ENCODE data around the gene MLLT3.

Gene MLLT3

GRCh38 chr9:20405616-20406015 lies 216.7 kb downstream of the MLLT3 start:
- DNase-seq, result no peak

- DNase-seq, result no peak
Measured at GRCh38 chr9:20405078-20405477, 217.2 kb downstream of the MLLT3 start.

GRCh38 chr9:20404192-20404813 lies 218.0 kb downstream of the MLLT3 start:
- DNase-seq, result no peak

GRCh38 chr9:20403346-20403745 lies 219.0 kb downstream of the MLLT3 start:
- DNase-seq, result no peak

- no peak for DNase-seq
Measured at GRCh38 chr9:20402273-20402875, 219.9 kb downstream of the MLLT3 start.

DNA sequence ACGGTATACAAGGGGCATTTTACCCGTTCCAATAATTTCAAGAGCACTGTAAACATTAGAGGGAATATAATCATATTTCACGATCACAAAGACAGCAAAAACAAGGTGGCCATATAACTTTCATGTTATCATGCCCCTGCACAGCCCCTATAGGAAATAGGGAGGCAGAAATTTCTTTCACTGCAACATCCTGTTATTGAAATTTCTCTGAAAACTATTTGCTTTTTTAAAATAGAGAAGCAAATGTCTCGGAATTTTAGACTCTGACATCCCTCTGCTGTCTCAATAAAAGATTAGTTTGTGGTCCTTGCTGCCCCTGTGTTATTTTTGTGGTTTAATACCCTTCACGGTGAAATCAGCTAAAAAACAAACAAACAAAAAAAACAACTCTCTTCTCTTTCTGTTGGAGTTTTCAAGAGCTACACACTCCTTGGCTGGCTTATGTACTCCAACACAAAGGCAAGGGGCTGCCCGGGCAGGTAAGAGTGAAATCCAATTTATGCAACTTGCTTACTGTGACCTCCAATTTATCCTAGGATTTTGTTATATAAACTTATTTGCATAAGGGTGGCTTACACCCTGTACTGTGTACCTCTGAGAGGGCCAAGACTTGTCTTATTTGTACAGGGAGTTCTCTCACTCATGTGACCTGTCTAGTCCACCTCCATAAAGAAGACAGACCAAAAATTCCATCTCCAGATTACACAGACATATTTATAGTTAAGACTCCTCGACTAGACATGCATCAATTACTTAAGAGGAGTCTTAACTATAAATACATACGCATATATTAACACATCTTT lies 223.6 kb downstream of the MLLT3 start:
- no peak for DNase-seq

DNA sequence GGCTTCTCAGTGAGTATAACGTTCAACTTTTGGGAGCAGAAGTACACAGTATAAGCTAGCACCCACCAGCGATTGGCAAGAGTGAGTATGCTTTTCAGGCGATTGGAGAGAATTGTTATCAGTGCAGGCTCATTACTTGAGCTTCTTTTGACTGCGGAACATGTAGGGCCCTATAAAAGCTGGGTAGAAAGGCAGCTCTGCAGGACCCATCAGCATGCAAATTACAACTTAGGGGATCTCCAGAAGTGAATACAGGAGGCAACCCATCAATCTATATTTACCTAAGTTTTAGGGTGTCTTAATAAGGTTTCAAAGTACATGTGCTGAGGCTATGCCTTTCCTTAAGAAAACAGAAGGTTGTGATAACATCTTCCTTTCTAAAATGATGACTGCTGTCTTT lies 225.0 kb downstream of the MLLT3 start:
- DNase-seq, result no peak

DNA sequence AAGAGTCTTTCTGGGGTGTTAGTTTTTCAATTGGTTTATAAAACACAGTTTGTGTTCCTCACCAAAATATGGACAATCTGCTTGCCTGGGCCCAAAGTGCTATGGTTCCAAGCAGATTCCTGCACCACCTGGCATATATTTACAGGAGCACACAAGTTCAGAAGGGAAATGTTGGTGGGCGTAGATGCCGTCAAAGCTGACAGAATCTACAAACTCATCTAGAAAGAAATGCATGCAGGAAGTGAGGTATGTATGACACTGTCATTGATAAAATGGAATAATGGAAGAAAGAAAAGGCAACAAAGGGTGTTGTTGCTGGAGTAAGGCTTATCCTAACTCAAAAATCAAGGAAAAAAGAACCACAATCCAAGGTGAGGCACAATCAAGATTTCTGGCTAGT lies 225.8 kb downstream of the MLLT3 start:
- DNase-seq, result no peak

DNA sequence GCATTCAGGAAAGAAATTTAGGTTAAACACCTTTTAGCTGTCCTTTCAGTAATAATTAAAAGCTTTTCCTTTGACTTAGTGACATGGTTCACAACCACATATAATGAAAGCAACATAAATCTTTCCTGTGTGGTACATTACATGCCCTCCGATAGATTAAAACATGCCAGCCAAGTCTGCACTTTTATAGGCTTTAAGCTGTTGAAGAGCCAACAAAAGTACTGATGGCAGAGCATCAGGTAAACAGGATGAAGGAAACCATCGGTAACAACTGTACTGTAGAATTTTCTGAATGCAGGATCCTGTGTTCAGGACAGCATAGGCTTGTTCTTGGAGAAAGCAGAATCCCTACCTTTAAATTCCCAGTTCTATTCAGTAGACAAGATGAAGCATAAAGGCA lies 226.6 kb downstream of the MLLT3 start:
- DNase-seq, result no peak

DNA sequence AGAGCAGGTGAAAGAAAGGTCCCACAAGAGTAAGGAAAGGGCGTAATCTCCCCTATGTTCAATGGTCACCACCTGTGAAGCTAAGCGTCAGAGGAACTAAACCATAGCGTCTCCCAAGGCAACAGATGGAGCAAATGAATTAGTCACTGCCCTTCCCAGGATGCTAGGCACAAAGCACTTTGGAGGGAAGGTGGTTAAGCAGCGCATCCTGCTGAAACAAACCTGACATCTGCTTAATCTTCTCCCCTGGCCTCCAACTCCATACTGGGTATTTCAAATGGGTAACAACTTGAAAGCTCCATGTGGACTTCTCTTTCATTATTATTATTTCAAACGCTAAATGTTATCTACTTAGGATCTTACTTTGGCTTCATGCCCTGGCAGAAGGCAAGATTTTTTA lies 227.3 kb downstream of the MLLT3 start:
- DNase-seq, result no peak

- DNase-seq, result no peak
Measured at GRCh38 chr9:20391208-20391607, 231.1 kb downstream of the MLLT3 start.

- DNase-seq, result no peak
Measured at GRCh38 chr9:20390400-20390799, 231.9 kb downstream of the MLLT3 start.

- DNase-seq, result no peak
Measured at GRCh38 chr9:20387062-20387461, 235.2 kb downstream of the MLLT3 start.

DNA sequence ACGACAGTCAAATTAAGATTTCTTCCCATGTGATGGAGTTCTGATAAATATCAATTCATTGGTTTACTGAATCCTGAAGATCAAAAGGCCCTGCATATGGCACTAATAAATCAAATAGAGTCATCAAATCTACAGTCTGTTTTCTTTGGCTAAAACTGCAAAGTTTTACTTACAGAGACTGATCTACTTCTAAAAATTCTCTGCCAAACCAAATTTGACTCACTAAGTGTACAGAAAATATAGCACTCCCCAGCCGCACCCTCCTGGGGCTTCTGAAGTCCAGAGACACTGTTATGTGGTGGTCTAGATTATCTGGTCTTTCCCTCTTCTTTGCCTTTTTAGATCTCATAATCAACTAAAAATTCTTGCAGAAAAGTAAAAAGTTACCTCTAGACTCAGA lies 237.7 kb downstream of the MLLT3 start:
- no peak for DNase-seq

DNA sequence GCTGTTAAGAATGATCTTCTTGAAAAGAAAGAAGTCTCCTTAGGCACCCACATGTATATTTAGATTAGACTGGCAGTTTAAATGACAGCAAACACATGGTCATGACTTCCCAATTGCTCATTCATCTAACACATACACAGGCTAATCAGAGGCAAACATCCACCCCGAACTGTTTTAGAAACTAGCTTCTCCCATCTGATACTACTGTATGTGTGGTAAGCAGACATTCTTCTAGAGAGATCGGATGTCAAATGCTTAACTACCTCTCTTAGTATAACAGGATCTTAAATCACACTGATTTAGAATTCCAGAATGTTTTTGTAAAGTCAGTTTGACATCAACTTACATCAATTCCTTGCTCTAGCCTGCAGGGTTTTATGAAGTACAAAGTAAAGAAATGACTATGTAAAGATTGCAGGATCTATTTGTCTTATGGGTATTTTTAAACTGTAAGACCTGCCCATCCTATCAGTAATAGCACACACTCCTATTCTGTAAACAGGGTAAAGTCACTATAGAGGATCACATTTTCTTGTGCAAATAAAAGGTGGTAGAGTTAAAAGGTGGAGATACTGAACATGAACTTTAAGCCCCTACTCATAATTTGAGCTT lies 239.7 kb downstream of the MLLT3 start:
- no peak for DNase-seq

DNA sequence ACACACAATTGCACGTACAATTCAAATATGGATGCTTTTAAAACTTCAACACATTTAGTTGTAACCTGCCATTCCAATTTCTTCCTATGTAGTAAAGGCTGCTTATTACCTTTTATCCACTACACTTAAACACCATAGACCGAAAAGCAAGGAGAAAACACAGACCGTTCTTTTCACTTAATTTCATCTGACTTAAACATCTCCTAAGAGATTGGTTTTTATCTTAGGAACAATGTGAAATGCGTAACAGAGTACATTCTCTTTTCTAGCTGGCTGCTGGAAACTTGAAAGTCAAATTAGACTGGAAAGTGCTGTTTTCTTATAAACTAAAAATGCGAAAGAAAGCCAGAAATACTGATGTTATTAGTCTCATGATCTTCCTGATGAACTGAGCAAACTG lies 241.8 kb downstream of the MLLT3 start:
- no peak for DNase-seq

DNA sequence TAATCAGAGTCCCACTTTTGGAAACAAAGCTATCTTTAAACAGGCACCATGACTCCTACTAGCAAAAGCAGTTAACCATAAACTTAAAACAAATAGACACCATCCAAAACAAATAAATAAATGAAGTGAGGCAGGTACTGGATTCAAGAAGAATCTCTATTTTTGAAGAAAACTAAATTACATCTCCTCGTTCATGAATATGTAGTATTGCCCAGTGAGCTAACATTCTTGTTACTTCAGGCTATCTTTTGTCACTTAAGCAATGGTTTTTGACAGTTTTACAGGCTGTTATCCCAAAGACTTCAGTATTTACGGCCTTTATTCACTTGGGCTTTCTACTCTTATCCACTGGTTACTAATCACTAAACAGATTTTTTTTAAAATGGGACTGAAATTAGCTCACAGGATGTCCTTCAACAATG lies 242.5 kb downstream of the MLLT3 start:
- DNase-seq, result no peak

GRCh38 chr9:20378851-20379250 lies 243.4 kb downstream of the MLLT3 start:
- no peak for DNase-seq

DNA sequence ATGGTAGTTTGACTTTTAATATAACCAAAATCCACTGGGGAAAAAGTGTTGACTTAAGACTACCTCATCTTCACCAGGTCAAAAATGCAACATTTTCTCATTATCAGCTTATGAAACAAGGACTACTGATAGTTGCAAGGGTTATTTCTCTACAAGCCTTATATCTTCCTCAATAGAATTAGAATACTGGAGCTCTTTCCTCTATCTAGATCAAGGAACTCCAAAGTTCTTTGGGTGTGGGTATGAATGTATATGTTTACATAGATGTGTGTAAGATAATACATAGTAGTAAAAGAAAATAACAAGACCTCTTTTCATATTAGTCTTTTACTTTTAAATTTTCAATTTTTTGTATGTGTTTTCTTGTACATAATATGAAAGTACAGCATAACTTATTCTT lies 244.5 kb downstream of the MLLT3 start:
- no peak for DNase-seq

GRCh38 chr9:20376731-20377375 lies 245.4 kb downstream of the MLLT3 start:
- no peak for DNase-seq

DNA sequence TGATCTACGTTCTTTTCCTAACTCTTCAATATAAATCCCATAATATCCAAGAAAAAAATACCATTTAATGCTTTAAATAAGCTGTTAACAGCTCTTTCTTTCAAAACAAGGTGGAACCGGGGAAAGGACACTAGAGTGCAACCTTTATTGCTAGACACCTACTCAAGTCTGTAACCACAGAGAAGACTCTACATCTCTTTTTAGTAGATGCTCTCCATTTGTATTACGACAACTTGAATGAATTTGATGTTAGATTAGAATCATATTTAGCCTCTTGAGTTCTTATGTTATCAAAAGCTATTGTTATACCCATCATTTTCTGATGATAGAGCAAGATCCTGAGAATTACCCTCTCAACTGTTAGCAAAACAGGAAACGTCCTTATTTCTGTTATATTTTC lies 246.3 kb downstream of the MLLT3 start:
- no peak for DNase-seq

GRCh38 chr9:20373263-20373662 lies 249.0 kb downstream of the MLLT3 start:
- no peak for DNase-seq

GRCh38 chr9:20369391-20369790 lies 252.9 kb downstream of the MLLT3 start:
- DNase-seq, result no peak
